ENCODE results near the gene EWSR1.
A peak's percentile ranks its signal among the peaks of the same experiment; 100 is the strongest.

Gene EWSR1

DNA sequence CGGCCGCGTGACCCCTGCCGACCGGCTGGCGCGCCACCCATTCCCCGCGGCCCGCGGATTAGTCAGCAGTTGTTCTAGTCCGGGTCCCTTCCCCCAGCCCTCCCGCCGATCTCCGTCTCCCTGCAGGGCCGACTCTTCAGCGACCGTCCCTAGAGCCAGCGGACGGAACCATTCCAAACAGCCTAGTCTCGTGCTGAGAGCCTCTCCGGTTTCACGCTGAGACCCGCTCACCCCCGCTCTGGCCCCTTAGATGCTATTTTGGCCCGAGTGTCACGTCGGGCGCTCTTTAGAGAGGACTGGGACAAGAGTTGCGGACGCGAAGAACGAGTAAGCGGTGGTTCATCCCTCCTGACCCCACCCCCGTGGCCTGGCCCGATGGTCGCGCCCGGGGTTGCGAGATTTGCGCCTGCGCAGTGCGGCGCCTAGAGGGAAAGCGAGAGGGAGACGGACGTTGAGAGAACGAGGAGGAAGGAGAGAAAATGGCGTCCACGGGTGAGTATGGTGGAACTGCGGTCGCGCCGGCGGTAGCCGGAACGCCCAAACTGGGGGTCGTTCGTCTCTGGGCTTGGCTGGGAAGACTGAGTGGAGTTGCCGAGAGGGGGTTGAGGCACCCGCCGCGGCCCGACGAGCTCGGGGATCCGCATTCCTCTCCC is at the start of gene EWSR1, which contains the start of gene RHBDD3 (continued):
- TF ChIP-seq ZNF561 (tag by site-specific recombination; IDR thresholded peaks at IDR 0.05; ENCODE audit: borderline replicate concordance) (peak; percentile 67), IKZF3 (tag by site-specific recombination; IDR thresholded peaks at IDR 0.05) (peak; percentile 42; the same call in 1 of the 2 replicates), ZXDB (tag by site-specific recombination; IDR thresholded peaks at IDR 0.05) (peak; percentile 95), ZNF335 (tag by site-specific recombination; conservative IDR thresholded peaks at IDR 0.05) (peak; percentile 86), KLF10 (tag by site-specific recombination; IDR thresholded peaks at IDR 0.05) (peak; percentile 40; the same call in 1 of the 2 replicates), ZNF501 (tag by site-specific recombination; IDR thresholded peaks at IDR 0.05) (peak; percentile 80), KLF9 (tag by site-specific recombination; IDR thresholded peaks at IDR 0.05; ENCODE audit: low read depth) (peak; percentile 30), ZNF341 (tag by site-specific recombination; IDR thresholded peaks at IDR 0.05; ENCODE audit: low read depth) (0 out of 2 replicates have a peak, but pooled peaks have one; percentile 36), ZNF404 (tag by site-specific recombination; IDR thresholded peaks at IDR 0.05) (no peak), KLF8 (tag by site-specific recombination; IDR thresholded peaks at IDR 0.05) (peak; percentile 82), ZFP69B (tag by site-specific recombination; IDR thresholded peaks at IDR 0.05) (peak; percentile 78), ZNF391 (tag by site-specific recombination; IDR thresholded peaks at IDR 0.05; ENCODE audit: borderline replicate concordance, low read depth) (peak; percentile 84; the same call in 1 of the 2 replicates), ZNF366 (tag by site-specific recombination; conservative IDR thresholded peaks at IDR 0.05) (peak; percentile 90), TCF7L2 (IDR thresholded peaks at IDR 0.05; ENCODE audit: borderline replicate concordance, low read depth, low read length) (peak; percentile 64; the same call in 1 of the 2 replicates), REPIN1 (tag by site-specific recombination; IDR thresholded peaks at IDR 0.05; ENCODE audit: low read depth) (peak; percentile 80; the same call in 1 of the 2 replicates), ZNF132 (tag by site-specific recombination; IDR thresholded peaks at IDR 0.05; ENCODE audit: borderline replicate concordance) (no peak), ZNF19 (tag by site-specific recombination; IDR thresholded peaks at IDR 0.05; ENCODE audit: low read depth) (no peak), FEZF1 (tag by site-specific recombination; IDR thresholded peaks at IDR 0.05) (peak; percentile 9; the same call in 1 of the 2 replicates), ZNF610 (tag by site-specific recombination; IDR thresholded peaks at IDR 0.05; ENCODE audit: borderline replicate concordance) (peak; percentile 35; the same call in 1 of the 2 replicates), ZNF114 (tag by site-specific recombination; IDR thresholded peaks at IDR 0.05) (no peak), ZNF2 (tag by site-specific recombination; IDR thresholded peaks at IDR 0.05) (peak; percentile 93; the same call in 1 of the 2 replicates), ZNF521 (tag by site-specific recombination; IDR thresholded peaks at IDR 0.05) (no peak), BCL11B (tag by site-specific recombination; IDR thresholded peaks at IDR 0.05; ENCODE audit: low read depth) (peak; percentile 85; the same call in 1 of the 2 replicates), ZSCAN30 (tag by site-specific recombination; IDR thresholded peaks at IDR 0.05) (peak; percentile 88)
- TF ChIP-seq, protein P1, sequence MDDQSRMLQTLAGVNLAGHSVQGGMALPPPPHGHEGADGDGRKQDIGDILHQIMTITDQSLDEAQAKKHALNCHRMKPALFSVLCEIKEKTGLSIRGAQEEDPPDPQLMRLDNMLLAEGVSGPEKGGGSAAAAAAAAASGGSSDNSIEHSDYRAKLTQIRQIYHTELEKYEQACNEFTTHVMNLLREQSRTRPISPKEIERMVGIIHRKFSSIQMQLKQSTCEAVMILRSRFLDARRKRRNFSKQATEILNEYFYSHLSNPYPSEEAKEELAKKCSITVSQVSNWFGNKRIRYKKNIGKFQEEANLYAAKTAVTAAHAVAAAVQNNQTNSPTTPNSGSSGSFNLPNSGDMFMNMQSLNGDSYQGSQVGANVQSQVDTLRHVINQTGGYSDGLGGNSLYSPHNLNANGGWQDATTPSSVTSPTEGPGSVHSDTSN (CRISPR knock-in tag; IDR thresholded peaks at IDR 0.05), result peak; percentile 75; the same call in 1 of the 2 replicates
- TF ChIP-seq, protein P2, sequence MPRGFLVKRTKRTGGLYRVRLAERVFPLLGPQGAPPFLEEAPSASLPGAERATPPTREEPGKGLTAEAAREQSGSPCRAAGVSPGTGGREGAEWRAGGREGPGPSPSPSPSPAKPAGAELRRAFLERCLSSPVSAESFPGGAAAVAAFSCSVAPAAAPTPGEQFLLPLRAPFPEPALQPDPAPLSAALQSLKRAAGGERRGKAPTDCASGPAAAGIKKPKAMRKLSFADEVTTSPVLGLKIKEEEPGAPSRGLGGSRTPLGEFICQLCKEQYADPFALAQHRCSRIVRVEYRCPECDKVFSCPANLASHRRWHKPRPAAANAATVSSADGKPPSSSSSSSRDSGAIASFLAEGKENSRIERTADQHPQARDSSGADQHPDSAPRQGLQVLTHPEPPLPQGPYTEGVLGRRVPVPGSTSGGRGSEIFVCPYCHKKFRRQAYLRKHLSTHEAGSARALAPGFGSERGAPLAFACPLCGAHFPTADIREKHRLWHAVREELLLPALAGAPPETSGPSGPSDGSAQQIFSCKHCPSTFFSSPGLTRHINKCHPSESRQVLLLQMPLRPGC (tag by site-specific recombination; IDR thresholded peaks at IDR 0.05), result peak; percentile 59; the same call in 1 of the 2 replicates
- TF ChIP-seq, protein P3, sequence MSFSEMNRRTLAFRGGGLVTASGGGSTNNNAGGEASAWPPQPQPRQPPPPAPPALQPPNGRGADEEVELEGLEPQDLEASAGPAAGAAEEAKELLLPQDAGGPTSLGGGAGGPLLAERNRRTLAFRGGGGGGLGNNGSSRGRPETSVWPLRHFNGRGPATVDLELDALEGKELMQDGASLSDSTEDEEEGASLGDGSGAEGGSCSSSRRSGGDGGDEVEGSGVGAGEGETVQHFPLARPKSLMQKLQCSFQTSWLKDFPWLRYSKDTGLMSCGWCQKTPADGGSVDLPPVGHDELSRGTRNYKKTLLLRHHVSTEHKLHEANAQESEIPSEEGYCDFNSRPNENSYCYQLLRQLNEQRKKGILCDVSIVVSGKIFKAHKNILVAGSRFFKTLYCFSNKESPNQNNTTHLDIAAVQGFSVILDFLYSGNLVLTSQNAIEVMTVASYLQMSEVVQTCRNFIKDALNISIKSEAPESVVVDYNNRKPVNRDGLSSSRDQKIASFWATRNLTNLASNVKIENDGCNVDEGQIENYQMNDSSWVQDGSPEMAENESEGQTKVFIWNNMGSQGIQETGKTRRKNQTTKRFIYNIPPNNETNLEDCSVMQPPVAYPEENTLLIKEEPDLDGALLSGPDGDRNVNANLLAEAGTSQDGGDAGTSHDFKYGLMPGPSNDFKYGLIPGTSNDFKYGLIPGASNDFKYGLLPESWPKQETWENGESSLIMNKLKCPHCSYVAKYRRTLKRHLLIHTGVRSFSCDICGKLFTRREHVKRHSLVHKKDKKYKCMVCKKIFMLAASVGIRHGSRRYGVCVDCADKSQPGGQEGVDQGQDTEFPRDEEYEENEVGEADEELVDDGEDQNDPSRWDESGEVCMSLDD (tag by site-specific recombination; IDR thresholded peaks at IDR 0.05), result peak; percentile 13; the same call in 1 of the 2 replicates
- TF ChIP-seq, protein P4, sequence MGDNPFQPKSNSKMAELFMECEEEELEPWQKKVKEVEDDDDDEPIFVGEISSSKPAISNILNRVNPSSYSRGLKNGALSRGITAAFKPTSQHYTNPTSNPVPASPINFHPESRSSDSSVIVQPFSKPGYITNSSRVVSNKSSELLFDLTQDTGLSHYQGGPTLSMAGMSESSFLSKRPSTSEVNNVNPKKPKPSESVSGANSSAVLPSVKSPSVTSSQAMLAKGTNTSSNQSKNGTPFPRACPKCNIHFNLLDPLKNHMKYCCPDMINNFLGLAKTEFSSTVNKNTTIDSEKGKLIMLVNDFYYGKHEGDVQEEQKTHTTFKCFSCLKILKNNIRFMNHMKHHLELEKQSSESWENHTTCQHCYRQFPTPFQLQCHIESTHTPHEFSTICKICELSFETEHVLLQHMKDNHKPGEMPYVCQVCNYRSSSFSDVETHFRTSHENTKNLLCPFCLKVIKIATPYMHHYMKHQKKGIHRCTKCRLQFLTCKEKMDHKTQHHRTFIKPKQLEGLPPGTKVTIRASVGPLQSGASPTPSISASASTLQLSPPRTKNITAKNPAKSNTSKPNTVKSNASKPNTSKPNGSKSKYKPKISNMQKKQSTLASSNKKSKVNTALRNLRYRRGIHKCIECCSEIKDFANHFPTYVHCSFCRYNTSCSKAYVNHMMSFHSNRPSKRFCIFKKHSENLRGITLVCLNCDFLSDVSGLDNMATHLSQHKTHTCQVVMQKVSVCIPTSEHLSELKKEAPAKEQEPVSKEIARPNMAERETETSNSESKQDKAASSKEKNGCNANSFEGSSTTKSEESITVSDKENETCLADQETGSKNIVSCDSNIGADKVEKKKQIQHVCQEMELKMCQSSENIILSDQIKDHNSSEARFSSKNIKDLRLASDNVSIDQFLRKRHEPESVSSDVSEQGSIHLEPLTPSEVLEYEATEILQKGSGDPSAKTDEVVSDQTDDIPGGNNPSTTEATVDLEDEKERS (tag by site-specific recombination; IDR thresholded peaks at IDR 0.05), result peak; percentile 74; the same call in 1 of the 2 replicates
- TF ChIP-seq, protein P5, sequence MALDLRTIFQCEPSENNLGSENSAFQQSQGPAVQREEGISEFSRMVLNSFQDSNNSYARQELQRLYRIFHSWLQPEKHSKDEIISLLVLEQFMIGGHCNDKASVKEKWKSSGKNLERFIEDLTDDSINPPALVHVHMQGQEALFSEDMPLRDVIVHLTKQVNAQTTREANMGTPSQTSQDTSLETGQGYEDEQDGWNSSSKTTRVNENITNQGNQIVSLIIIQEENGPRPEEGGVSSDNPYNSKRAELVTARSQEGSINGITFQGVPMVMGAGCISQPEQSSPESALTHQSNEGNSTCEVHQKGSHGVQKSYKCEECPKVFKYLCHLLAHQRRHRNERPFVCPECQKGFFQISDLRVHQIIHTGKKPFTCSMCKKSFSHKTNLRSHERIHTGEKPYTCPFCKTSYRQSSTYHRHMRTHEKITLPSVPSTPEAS (tag by site-specific recombination; IDR thresholded peaks at IDR 0.05), result peak; percentile 46; the same call in 1 of the 2 replicates

All from HEK293 (cell line).